Lung microvascular endothelial cell (primary cell): ENCODE data around the gene CIZ1. TPM values are rescaled to one million over a fixed set of nuclear protein-coding genes. Genes with fewer than 3 reads are reported as not detected.

Experiments
- DNase-seq, 2 donors: peaks; one replicate each; pipeline versions ENCODE4 v3.0.0 to v3.0.0-alpha.2; 2010; ENCODE audit warnings: low read depth in 2 of 2
- total RNA-seq: library from RNA; depleted of rRNA; stranded (reverse); fragments of >200 nt; gene quantifications from 2 replicates; pipeline ENCODE4 v1.2.1, GENCODE V29; 2014

The CIZ1 gene
- total RNA-seq, 1 donor from 2014 or later, result 12.3 TPM

- DNase-seq, result peak; percentile 88 to 90
Observed at GRCh38 chr9:128127568-128127989, 63.8 kb downstream of the CIZ1 start, which contains the start of gene PTGES2. TSS of gene PTGES2 (minus strand) at chr9:128127729. CDS start at chr9:128127717, 12 bp downstream.

- no peak for DNase-seq
Observed at GRCh38 chr9:128125580-128126354, 65.6 kb downstream of the CIZ1 start.

- peak; percentile 46 to 63 for DNase-seq
Observed at GRCh38 chr9:128124873-128125579, 66.3 kb downstream of the CIZ1 start.

GRCh38 chr9:128124451-128124850, 66.9 kb downstream of the CIZ1 start:
- DNase-seq, result no peak

- DNase-seq, result no peak
Observed at GRCh38 chr9:128123451-128124080, 67.8 kb downstream of the CIZ1 start.

- DNase-seq, result no peak
Observed at GRCh38 chr9:128122809-128123175, 68.6 kb downstream of the CIZ1 start.

GRCh38 chr9:128121924-128122808, 69.2 kb downstream of the CIZ1 start:
- no peak for DNase-seq

- DNase-seq, result no peak
Observed at GRCh38 chr9:128121466-128121810, 69.9 kb downstream of the CIZ1 start.

GRCh38 chr9:128120741-128121465, 70.5 kb downstream of the CIZ1 start:
- DNase-seq, result no peak

- no peak for DNase-seq
Observed at GRCh38 chr9:128120061-128120740, 71.2 kb downstream of the CIZ1 start.

GRCh38 chr9:128118971-128119665, 72.3 kb downstream of the CIZ1 start:
- DNase-seq, result no peak

- DNase-seq, result no peak
Observed at GRCh38 chr9:128118472-128118857, 72.9 kb downstream of the CIZ1 start.

- DNase-seq, result peak; percentile 88 to 91
Observed at GRCh38 chr9:128117613-128118471, 73.5 kb downstream of the CIZ1 start.

GRCh38 chr9:128116104-128117083, 75.0 kb downstream of the CIZ1 start:
- no peak for DNase-seq
